ENCODE measurements around the gene DYDC1. TPM values are rescaled to one million over a fixed set of nuclear protein-coding genes. Genes with fewer than 3 reads are reported as not detected.

Gene DYDC1
- polyA plus RNA-seq, 1 of the 3 experiments (the other 2 are of a cell fraction): not detected

Other genes with a start within 250 kb of the DYDC1 start
- 0.21 TPM in 1 of 2 replicates, not detected in the other for gene PLAC9, start 224.0 kb downstream of the DYDC1 start, polyA plus RNA-seq (2012; rRNA removed)
- gene ANXA11, start 151.2 kb downstream of the DYDC1 start, polyA plus RNA-seq (2012; rRNA removed): 50.9 and 53.6 TPM in 2 replicates
- 0.03 and 0.05 TPM in 2 replicates for gene MAT1A, start 67.1 kb downstream of the DYDC1 start, polyA plus RNA-seq (2012; rRNA removed)
- 0.08 and 0.10 TPM in 2 replicates for gene DYDC2, start within 50 bp of the DYDC1 start, polyA plus RNA-seq (2012; rRNA removed)
- 14.0 and 15.6 TPM in 2 replicates for gene PRXL2A, start 51.8 kb upstream of the DYDC1 start, polyA plus RNA-seq (2012; rRNA removed)
- 44.0 and 78.1 TPM in 2 replicates for gene TSPAN14, start 97.6 kb upstream of the DYDC1 start, polyA plus RNA-seq (2012; rRNA removed)
- gene SH2D4B, start 181.1 kb upstream of the DYDC1 start, polyA plus RNA-seq (2012; rRNA removed): not detected in 2 replicates